GM12801 (cell line): ENCODE measurements around the gene HMGCS1.

Experiments
- CTCF ChIP-seq: IDR thresholded peaks from one replicate; pipeline ENCODE4 v1.5.1; 2011; ENCODE audit warnings: control low read depth; ENCODE audit not compliant: insufficient read length; ENCODE audit errors: extremely low read depth

HMGCS1 gene

GRCh38 chr5:43316421-43316820, 3.2 kb upstream of the HMGCS1 start:
- TF ChIP-seq CTCF = no peak

- no peak for TF ChIP-seq CTCF
Observed at GRCh38 chr5:43315682-43316081, 2.5 kb upstream of the HMGCS1 start.

- TF ChIP-seq CTCF = no peak
Observed at GRCh38 chr5:43315263-43315662, 2.1 kb upstream of the HMGCS1 start.

DNA sequence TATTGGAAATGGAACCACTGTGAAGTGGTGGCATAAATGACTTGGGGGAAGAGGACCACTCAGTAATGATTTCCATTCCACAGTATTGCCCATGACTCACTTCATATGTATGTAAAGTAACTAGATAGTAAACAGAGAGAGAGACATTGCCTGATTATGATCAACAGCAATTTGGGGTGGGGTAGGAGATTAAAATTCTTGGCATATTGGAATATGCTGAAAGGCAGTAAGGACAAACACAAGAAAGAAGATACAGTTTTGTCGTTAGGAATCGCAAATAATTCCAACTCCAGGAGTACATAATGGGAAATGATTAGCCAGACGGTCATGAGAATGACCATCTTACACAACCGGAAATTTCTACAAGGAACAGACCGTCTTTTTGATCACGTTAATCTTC, 1.5 kb upstream of the HMGCS1 start:
- TF ChIP-seq CTCF = no peak

DNA sequence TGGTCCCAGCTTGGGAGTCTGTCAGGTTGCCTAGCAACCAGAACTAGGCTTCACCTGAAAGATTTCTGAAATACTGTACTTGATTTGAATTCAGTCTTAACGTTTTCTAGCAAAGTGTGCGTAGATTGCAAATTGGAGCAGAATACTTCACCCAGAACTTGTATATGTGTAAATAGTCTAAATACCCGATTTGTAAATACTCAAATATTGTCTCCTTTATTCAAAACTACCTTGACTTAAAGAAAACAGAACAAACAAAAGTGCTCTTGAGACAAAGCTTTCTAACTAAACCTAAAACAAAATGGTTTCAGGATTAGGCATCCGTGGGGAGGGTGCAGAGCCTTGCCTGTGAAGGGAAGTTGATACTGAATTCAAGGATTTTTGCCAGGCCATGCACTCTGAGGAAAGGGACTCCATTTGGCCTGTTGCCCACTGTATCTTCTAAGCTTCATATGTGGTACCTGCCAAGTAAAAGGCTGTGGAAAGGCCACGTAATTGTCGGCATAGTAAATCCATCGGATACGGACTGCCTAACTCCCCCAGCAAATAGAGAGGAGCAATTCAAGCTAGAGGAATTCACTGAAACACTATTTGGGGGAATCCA, 744 bp upstream of the HMGCS1 start:
- TF ChIP-seq CTCF = no peak

DNA sequence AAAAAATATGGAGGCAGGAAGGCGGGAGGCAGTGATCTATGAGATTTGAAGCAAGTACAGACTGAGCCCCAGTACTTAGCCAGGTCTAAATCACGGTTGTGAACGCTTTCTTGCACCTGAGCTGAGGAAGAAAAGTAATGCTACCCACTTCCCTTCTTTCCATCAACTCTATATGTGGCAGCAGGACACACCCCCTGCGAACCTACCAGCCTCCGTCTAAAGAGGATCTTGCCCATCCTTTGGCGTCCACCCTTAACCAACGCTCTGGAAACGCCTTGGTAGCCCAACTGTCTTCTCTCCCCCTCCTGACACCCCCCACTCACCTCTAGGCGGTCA, 545 bp downstream of the HMGCS1 start:
- TF ChIP-seq CTCF = no peak

GRCh38 chr5:43312076-43312661, 1.0 kb downstream of the HMGCS1 start:
- TF ChIP-seq CTCF = no peak

DNA sequence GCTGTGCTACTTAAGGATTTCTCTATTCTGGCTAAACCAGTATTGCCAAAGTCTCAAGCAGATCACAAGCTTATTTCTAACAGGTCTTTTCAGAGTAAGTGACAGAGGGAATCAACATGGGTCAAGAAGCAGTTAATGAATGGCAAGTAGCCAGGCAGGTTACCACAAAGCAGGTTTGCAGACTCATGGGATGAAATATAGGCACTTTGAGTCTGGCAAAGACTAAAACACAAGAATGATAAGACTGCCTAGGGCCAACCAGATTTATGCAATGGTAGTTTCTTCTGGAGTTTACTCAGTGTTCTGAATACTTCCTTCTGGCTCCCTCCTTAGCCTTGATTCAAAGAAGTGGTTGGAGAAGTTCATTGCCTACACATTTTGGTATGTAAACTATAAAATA, 3.6 kb downstream of the HMGCS1 start:
- TF ChIP-seq CTCF = no peak
